Measurements from ENCODE around the gene XDH.

Gene XDH

GRCh38 chr2:31328026-31328425 is 86.5 kb downstream of the XDH start:
- no peak for DNase-seq (ENCODE audit: low spot score)

- DNase-seq (ENCODE audit: low spot score): no peak
These were observed 87.0 kb downstream of the XDH start for GRCh38 chr2:31327505-31327904.

GRCh38 chr2:31324016-31324633 is 90.4 kb downstream of the XDH start:
- no peak for DNase-seq (ENCODE audit: low spot score)

- no peak for DNase-seq (ENCODE audit: low spot score)
These were observed 92.2 kb downstream of the XDH start for GRCh38 chr2:31322371-31322770.

- no peak for DNase-seq (ENCODE audit: low spot score)
These were observed 95.0 kb downstream of the XDH start for GRCh38 chr2:31319406-31320175.

GRCh38 chr2:31318361-31319336 is 95.9 kb downstream of the XDH start:
- no peak for DNase-seq (ENCODE audit: low spot score)

GRCh38 chr2:31317396-31317795 is 97.1 kb downstream of the XDH start:
- DNase-seq (ENCODE audit: low spot score): no peak

- no peak for DNase-seq (ENCODE audit: low spot score)
These were observed 99.8 kb downstream of the XDH start for GRCh38 chr2:31314761-31315160.

GRCh38 chr2:31312898-31313297 is 101.6 kb downstream of the XDH start:
- DNase-seq (ENCODE audit: low spot score): no peak

GRCh38 chr2:31304816-31305215 is 109.7 kb downstream of the XDH start:
- no peak for DNase-seq (ENCODE audit: low spot score)

GRCh38 chr2:31302940-31303563 is 111.5 kb downstream of the XDH start:
- peak; percentile 18 for DNase-seq (ENCODE audit: low spot score)

GRCh38 chr2:31300309-31300708 is 114.2 kb downstream of the XDH start:
- DNase-seq (ENCODE audit: low spot score): no peak

- DNase-seq (ENCODE audit: low spot score): no peak
These were observed 115.0 kb downstream of the XDH start for GRCh38 chr2:31299547-31299946.

- no peak for DNase-seq (ENCODE audit: low spot score)
These were observed 116.8 kb downstream of the XDH start for GRCh38 chr2:31297751-31298150.

- DNase-seq (ENCODE audit: low spot score): no peak
These were observed 117.8 kb downstream of the XDH start for GRCh38 chr2:31296641-31297287.

GRCh38 chr2:31294196-31294595 is 120.3 kb downstream of the XDH start:
- no peak for DNase-seq (ENCODE audit: low spot score)

- DNase-seq (ENCODE audit: low spot score): no peak
These were observed 126.9 kb downstream of the XDH start for GRCh38 chr2:31287654-31288053.

GRCh38 chr2:31286961-31287550 is 127.5 kb downstream of the XDH start:
- DNase-seq (ENCODE audit: low spot score): no peak

- no peak for DNase-seq (ENCODE audit: low spot score)
These were observed 128.3 kb downstream of the XDH start for GRCh38 chr2:31286230-31286629.
